SK-MEL-5 (cell line): ENCODE results near the gene ODAD3. TPM values are rescaled to one million over a fixed set of nuclear protein-coding genes. Genes with fewer than 3 reads are reported as not detected.
"Not testable (repeated sequence)": the region's sequence is repeated elsewhere in the genome, so short reads cannot be mapped to it uniquely, and the experiment has no call there.

Source experiments
- DNase-seq: peaks from one replicate; pipeline ENCODE4 v3.0.0-alpha.2; 2016; ENCODE audit warnings: low read depth, low spot score
- in situ Hi-C: cut with HindIII; loops from 2 replicates; pipeline ENCODE4 v1.10.0; 2016; ENCODE audit warnings: low sequenced_read_pairs, high pct_unique_total_duplicates, low pct_unique_long_range_greater_than_20kb
- total RNA-seq: library from RNA; depleted of rRNA; stranded (reverse); fragments of >200 nt; shearing (Covaris generic); gene quantifications from 2 replicates; pipeline ENCODE4 v1.2.3, GENCODE V29; 2014

The ODAD3 gene
- total RNA-seq, 1 experiment from 2014 or later, result 0.08 TPM

DNA sequence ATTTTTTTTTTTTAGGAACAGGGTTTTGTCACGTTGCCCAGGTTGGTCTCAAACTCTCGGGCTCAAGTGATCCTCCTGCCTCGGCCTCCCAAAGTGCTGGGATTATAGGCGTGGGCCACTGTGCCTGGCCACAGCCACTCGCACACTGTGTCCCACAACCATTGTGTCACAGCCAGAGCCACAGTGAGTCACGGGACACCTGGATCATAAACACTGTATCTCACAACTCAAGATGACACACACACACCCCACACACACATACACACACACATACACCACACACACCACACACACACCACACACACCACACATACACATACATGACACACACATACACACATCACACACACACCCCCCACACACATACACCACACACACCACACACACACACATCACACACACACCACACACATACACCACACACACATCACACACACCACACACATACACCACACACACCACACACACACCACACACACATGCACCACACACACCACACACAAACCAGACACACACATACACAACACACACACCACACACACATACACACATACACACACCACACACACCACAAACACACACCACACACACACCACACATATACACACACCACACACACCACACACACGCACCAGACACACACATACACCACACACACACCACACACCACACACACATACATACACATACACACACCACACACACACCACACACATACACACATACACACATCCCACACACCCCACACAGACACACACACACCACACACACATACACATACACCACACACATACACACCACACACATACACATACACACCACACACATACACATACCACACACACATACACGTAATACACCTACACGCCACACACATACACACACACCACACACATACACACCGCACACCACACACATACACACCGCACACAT lies 29.7 kb upstream of the ODAD3 start:
- in situ Hi-C loops, result no loop called here
- DNase-seq, result no peak

DNA sequence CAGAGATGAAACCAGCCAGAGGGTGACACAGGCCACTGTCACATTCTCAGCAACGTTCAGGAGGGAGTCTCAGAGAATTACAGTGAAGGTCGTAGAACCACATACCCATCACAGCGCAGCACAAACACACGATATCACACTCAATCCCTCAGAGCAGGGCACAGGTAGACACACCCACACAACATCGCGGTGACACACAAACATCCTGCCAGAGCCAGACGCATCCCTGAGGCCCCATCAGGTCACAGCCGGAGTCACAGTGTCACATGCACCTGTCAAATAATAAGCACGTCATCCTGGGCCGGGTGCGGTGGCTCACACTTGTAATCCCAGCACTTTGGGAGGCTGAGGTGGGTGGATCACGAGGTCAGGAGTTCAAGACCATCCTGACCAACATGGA lies 28.5 kb upstream of the ODAD3 start:
- in situ Hi-C loops, result no loop called here

DNA sequence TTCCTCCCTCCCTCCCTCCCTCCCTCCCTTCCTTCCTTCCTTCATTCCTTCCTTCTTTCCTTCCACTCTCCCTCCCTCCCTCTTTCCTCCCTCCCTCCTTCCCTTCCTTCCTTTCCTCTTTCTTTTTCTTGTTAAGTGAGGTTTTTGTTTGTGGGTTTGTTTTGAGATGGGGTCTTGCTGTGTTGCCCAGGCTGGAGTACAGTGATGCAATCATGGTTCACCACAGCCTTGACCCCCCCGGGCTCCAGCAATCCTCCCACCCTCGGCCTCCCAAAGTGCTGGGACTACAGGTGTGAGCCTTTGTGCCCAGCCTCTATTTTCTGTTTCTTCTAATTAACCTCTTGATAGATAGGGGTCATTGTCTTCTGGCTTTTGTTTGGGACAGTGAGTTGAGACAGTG lies 26.5 kb upstream of the ODAD3 start:
- DNase-seq, result no peak
- in situ Hi-C loops, result no loop called here

More for the DNA sequence above, 28.5 kb upstream of the ODAD3 start:
- DNase-seq, result no peak

DNA sequence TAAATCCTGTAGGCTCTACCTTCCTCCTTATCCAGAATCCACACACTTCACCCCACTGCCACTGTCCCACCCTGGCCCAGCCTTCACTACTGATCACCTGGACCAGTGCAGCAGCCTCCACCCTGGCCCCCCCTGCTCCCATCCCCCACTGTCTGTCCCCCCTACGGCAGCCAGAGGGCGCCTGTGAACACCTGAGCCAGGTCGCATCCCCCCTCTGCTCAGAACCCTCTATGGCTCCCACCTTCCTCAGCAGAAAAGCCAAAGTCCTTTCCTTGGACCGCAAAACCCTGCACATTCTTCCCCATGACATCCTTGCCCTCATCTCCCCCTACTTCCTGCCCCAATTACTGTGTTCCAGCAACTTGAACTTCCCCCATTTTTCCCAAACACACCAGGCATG lies 25.3 kb upstream of the ODAD3 start:
- in situ Hi-C loops, result no loop called here
- no peak for DNase-seq

DNA sequence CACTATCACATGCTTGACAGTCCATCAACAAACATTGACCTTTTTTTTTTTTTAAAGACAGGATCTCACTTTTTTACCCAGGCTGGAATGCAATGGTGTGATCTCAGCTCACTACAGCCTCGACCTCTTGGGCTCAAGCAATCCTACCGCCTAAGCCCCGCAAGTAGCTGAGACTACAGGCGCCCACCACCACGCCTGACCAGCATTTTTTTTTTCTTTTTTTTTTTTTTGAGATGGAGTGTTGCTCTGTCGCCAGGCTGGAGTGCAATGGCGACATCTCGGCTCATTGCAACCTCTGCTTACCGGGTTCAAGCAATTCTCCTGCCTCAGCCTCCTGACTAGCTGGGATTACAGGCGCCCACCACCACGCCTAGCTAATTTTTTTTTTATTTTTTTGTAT lies 24.0 kb upstream of the ODAD3 start:
- in situ Hi-C loops, DNase-seq: not testable (repeated sequence)

DNA sequence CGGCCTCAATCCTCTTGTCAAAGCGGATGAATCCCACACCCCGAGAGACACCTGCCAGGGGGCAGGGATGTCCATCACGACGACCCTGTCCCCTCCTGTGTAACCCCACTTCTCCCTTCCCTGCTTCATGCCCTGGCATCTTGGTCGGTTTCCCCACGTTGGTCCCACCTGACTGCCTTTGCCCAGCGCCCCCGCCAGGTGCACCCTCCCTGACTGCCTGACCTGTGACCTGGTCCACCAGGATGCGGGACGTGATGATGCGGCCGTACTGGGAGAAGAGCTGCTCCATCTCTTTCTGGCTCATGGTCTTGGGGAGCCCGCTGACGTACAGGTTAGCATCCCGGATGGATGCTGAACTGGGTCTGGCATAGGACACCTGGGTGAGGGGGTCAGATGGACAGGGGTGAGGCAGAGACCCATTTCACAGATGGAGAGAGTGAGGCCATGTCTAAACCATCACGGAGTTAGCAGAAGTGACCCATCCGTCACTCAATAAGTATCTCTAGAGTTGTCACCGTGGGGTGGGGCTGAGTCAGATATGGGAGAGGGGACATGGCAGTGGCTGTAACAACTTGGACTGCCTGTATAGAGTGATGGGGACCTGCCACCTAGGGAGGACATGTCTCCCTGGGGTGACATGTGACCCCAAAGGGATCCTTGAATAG lies 23.4 kb upstream of the ODAD3 start:
- in situ Hi-C loops, result no loop called here
- DNase-seq, result no peak

DNA sequence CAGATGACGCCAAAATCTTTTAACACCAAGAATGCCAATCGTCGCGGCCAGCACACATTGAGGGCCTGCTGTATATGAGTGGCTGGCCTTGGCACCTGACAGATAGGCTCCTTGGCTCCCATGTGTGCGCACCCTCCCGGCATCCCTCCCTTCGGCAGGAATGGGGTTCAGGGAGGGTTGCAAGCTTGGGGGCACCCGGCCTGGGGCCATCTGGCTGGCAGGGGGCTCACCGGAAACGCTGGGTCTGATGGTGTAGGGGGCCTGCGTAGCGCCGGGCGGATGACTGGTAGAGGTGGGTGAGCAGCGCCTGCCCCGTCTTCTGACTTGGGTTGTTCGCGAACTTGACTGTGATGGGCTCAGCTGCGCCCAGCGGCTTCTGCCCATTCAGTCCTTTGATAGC lies 22.9 kb upstream of the ODAD3 start:
- no peak for DNase-seq
- in situ Hi-C loops, result no loop called here

DNA sequence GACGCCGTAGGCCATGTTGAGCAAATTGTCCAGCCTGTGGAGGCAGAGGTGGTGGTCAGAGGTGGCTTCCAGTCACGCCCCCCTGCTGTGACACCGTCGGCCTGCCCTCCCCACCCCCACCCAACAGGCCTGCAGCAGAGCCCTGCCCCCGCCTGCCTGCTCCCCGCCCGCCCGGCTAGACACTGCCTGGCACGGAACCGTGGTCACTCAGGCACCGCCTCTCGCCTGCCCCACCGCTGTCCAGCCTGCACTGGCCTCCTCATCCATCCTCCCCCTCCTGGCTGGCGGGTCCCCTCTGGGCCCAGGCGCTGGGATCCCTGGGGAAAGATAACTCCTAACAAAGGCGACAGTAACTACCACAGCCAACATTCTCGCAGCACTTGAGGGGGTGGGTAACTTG lies 22.2 kb upstream of the ODAD3 start:
- in situ Hi-C loops, result no loop called here
- no peak for DNase-seq

DNA sequence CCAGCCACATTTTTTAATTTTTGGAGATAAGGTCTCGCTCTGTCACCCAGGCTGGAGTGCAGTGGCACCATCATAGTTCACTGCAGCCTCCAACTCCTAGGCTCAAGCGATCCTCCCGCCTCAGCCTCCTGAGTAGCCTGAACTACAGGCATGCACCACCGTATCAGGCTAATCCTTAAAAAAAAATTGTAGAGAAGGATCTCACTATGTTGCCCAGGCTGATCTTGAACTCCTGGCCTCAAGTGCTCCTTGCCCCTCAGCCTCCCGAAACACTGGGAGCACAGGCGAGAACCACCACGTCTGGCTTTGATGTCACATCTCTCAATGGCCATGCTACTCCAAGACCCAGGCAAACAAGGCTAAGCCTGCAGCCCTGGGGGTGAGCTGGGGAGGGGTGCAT lies 21.7 kb upstream of the ODAD3 start:
- in situ Hi-C loops, result no loop called here
- no peak for DNase-seq

DNA sequence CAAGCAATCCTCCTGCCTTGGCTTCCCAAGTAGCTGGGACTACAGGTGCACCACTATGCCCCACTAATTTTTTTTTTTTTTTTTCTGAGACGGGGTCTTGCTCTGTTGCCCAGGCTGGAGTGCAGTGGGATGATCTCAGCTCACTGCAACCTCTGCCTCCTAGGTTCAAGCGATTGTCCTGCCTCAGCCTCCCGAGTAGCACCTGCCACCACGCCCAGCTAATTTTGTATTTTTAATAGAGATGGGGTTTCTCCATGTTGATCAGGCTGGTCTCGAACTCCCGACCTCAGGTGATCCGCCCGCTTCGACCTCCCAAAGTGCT lies 20.3 kb upstream of the ODAD3 start:
- DNase-seq, in situ Hi-C loops: not testable (repeated sequence)

DNA sequence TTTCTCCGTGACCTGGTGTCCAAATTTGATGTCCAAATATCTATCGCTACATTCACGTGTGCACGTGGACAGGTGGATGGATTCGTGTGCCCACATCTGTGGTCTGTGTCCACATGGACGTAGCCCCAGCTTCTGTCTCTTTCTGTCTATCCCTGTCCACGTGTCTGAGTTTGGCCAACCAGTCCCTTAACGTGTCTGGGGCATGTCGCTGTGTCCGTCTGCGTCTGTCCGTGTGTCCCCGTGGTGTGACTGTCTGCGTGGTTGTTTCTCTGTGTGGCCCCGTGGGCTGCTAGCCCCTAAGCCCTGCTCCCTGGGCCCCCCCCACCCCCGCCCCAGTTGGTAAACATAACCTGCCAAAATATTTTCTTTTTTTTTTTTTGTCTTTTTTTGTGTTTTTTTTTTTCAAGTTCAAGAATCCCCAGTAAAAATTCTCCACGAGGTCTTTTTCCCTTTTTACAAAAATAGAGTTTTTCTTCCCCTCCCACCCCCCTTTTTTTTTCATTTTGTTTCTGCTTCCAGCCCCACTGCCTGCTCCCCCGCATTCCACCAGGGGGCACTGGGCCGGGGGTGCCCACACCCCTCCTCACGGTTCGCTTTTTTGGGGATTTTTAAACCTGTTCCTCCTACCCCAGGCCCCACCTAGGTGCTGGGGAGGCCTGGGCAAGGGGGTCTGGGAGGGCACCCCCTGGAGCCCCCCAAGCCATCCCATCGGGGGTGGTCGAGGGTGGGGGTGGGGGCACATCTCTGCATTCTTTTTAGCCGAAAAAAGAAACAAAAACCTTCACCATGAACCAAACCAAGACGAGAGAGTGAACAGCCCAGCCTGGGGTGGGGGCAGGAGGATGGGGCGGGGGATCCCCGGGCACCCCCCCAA lies 18.8 kb upstream of the ODAD3 start:
- in situ Hi-C loops, result no loop called here
- no peak for DNase-seq

DNA sequence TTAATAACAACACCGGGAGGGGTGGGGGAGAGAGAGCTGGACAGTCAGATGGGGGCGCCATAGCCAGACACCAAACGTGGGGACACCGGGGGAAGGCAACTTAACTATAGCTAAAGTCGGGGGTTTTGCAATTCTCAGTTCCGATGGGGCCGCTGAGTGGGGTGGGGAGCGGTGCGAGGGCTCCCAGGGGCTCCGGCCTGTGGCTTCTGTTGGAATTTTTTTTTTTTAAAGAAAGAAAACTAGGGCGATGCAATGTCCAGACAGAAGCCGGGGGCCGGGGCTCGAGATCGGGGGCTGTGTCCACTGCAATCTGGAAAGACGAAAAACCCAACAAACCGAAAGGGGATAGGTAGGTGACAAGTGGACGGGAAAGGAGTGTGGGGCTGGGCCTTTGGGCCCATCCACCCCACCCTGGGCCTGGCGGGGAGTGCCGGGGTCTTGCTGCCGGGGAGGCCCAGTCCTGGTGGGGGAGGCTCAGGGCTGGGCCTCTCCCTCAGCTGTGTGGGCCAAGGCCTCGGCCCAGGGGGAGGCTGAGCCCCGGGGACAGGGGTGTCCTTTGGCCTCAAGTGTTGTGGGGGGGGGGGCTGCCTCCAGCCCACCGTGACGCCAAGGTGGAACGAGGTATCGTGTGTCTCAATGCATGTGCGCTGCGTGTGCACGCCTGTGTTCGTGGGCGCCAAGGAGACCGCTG lies 17.8 kb upstream of the ODAD3 start:
- DNase-seq, result no peak
- in situ Hi-C loops, result no loop called here

DNA sequence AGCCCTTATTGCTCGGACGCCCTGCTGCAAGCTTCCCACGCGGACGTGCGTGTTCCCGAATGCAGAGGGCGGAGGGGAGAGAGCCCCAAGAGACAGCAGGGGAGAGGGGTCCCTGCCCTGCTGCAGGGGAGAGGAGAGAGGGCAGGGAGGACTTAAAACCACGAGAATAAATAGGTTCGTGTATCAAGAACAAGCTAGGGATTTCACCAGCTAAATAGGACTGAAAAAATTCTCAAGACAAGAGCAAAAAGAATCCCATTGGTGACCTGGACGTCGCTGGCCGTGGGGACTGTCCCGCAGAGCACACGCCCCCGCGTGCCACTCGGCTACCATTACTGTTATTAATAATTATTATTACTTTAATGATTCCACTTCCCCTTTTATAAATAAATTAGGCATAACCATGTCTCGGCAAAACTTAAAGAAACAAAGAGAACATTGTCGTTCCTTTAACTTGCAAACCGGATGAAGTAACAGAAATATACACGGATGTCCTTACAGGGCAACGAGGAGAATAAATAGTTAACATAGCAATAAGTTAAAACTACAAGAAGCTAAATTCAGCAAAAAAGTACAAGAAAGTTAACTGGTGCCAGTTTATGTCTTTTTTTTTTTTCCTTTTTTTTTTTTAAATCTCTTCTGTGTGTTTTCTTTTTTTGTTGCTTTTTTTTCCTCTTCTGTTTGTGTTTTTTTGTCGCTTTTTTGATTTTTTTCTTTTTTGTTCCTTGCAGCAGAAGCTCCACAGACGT lies 17.1 kb upstream of the ODAD3 start:
- in situ Hi-C loops, result no loop called here
- DNase-seq, result no peak

DNA sequence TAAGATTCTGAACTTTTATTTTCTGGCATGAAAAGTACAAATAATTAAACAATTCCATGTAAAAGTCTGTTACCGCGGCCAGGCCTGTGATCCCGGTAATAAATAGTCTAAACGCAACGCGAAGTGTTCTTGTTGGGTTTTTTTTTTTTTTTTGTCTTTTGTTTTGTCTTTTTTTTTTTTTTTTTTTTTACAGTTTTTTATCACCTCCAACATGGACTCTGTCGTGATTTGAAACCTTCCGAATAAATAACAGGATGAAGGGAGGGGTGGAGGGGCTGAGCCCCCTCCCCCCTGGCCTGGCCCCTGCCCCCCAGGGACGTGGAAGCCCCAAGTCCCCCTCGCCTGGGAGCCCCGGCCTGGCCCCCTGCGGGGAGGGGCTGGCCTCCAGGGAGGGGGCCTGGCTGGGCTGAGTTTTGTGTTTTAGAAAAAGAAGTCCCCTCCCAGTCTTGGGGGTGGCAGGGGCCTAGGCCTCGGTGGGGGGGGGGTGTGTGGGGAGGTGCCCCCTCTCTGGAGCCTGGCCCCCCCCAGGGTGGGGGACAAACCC lies 16.5 kb upstream of the ODAD3 start:
- no peak for DNase-seq
- in situ Hi-C loops, result no loop called here

DNA sequence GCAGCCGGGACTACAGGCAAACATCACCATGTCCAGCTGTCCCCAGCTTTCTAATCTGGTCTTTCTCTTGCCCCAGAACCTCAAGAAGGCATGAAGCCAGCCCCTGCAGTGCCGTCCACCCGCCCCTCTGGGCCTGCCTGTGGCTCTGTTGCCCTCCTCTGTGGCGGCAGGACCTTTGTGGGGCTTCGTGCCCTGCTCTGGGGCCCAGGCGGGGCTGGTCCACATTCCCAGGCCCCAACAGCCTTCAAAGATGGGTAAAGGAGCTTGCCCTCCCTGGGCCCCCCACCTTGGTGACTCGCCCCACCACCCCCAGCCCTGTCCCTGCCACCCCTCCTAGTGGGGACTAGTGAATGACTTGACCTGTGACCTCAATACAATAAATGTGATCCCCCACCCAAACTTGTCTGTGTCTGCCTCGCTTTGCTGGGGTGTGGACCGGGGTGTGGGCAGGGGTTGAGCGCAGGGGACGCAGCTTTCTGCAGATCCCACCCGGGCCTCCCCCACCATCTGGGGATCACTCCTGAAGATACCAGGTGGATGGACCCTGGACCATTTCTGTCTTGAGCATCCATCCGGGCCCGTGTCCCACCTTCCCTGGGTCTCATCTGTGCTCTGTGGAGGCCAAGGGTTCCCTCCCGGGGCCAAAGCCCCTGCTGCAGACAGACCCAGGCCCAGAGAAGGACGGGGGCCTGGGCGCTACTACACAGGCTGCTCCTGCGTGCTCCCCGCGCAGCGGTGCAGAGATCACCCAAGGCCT lies 15.8 kb upstream of the ODAD3 start:
- in situ Hi-C loops, result no loop called here

DNA sequence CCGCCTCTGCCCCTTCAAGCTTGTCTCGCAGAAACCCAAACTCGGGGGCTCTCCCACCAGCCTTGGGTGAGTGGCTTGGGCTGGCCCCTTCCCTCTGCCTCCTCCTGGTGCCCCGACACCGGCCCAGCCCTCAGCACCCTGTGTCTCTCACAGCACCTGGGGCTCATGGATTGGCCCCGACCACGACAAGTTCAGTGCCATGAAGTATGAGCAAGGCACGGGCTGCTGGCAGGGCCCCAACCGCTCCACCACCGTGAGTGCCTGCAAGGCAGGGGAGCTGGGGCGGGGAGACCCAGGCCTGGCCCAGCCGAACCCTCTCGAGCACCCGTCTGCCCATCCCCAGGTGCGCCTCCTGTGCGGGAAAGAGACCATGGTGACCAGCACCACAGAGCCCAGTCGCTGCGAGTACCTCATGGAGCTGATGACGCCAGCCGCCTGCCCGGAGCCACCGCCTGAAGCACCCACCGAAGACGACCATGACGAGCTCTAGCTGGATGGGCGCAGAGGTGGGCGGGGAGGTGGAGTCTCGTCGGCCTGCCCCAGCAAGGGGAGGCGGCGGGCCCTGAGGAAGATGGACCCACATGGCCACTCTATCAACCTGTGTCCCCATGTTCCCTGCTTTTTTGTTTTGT lies 14.1 kb upstream of the ODAD3 start:
- no peak for DNase-seq
- in situ Hi-C loops, result no loop called here

More for the DNA sequence above, 15.8 kb upstream of the ODAD3 start:
- DNase-seq, result no peak
